Activated T-helper 1 cell treated with anti-CD3 and anti-CD28 coated beads, Interleukin-12 subunit alpha, Interleukin-12 subunit beta, Interleukin-2, Interleukin-4 antibody, amounts not matched to agents 30 ng/mL and 10 ng/mL and 1 ng/mL, durations not matched to agents 14 hours and 24 hours and 36 hours (primary cell): ENCODE data around the gene ITPR2. TPM values are rescaled to one million over a fixed set of nuclear protein-coding genes. Genes with fewer than 3 reads are reported as not detected.

Source experiments
- DNase-seq: peaks from one replicate; pipeline ENCODE4 v3.0.0; 2021; ENCODE audit warnings: low spot score
- H3K27ac Mint-ChIP-seq: one replicate; pipeline ENCODE4 v1.8.0; 2021; ENCODE audit warnings: mild to moderate bottlenecking, mixed read lengths
- H3K27me3 Mint-ChIP-seq: one replicate; pipeline ENCODE4 v1.8.0; 2022; ENCODE audit warnings: mild to moderate bottlenecking, moderate library complexity, mixed read lengths; ENCODE audit not compliant: insufficient read depth
- H3K36me3 Mint-ChIP-seq: one replicate; pipeline ENCODE4 v1.8.0; 2021; ENCODE audit warnings: low read depth, mixed read lengths
- H3K4me1 Mint-ChIP-seq: one replicate; pipeline ENCODE4 v1.8.0; 2021; ENCODE audit warnings: low read depth, mixed read lengths
- H3K4me3 Mint-ChIP-seq: one replicate; pipeline ENCODE4 v1.8.0; 2021; ENCODE audit warnings: mild to moderate bottlenecking, moderate library complexity, mixed read lengths
- H3K9me3 Mint-ChIP-seq: one replicate; pipeline ENCODE4 v1.8.0; 2021; ENCODE audit warnings: mixed read lengths
- intact Hi-C: fragments of 100-400 bp; cut with micrococcal nuclease; formaldehyde crosslinking; loops from one replicate; pipeline ENCODE4 v1.15.1; 2024
- total RNA-seq: library from RNA; stranded (reverse); gene quantifications from 2 replicates; pipeline ENCODE4 v1.2.3, GENCODE V29; 2022

The ITPR2 gene
- total RNA-seq, 1 donor from 2014 or later: 34.2 TPM

DNA sequence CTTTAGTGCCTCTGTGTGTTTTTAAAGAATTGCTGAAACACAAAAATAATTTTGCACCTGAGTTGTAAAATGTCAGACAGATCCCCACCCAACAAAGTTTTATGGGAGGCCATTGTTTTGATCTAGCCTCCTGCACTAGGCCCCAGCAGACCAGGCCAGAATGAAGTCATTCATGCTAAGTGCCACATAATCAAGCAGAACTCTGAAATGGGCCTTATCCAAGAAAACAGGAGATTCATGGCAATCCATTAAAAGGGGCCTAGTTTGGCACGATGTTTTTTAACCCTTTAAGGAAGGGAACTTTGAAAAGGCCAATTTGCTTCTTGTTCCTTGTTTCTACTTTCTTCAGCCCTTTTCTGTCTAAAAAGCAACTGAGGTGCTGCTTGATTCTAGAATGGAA lies 260.9 kb downstream of the ITPR2 start:
- intact Hi-C loops: no loop called here
- Mint-ChIP-seq H3K27me3 (no peaks in the 10 kb centered on the region), H3K4me1 (peaks cover 14% of the 10 kb centered on the region), H3K4me3 (no peak overlapping the region), H3K27ac (no peak overlapping the region), H3K9me3 (no peaks in the 10 kb centered on the region), H3K36me3 (peaks cover 17% of the 10 kb centered on the region)
- DNase-seq: no peak

DNA sequence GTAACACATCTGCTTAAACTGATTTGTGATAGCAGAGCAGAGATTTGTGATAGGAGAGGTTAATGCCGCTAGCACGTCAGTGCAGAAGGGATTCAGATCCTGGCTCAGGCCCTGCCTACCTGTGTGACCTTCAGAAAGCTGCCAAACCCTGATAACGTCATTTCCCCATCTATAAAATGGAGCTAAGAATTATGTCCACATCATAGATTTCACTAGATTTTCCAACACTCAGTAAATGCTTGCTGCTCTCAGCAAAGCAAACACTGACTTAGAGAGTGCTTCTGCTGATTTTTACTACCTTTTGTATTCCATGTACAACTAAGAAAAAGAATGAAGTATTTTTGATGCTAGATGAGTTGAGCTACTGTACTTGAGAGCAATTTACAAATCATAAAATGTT lies 261.4 kb downstream of the ITPR2 start:
- H3K4me1 Mint-ChIP-seq: peaks cover 13% of the 10 kb centered on the region
- DNase-seq: no peak
- H3K27ac Mint-ChIP-seq: no peak overlapping the region
- no peaks in the 10 kb centered on the region for H3K9me3 Mint-ChIP-seq
- H3K4me3 Mint-ChIP-seq: no peak overlapping the region
- peaks cover 17% of the 10 kb centered on the region for H3K36me3 Mint-ChIP-seq
- no peaks in the 10 kb centered on the region for H3K27me3 Mint-ChIP-seq
- intact Hi-C loops: no loop called here

DNA sequence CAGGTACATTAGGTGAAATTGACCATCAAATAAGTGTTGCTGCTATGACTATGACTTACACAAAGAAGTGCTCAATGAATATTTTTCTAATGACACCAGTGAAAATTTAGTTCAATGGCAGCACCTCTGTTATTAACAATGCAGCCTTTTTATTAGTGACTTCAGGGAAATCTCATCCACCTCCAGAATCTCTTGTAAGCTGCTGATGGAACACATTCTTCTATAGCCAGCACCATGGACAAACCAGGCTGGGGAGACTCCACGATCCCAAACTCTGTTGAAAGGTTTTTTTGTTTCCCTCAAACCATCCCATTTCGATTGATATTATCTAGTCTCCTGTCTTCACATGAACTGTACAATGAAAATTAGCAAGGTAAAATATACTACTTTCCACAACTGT lies 265.9 kb downstream of the ITPR2 start:
- H3K4me1 Mint-ChIP-seq: no peaks in the 10 kb centered on the region
- peaks cover 2% of the 10 kb centered on the region for H3K27me3 Mint-ChIP-seq
- H3K27ac Mint-ChIP-seq: no peak overlapping the region
- no peak for DNase-seq
- peaks cover 4% of the 10 kb centered on the region for H3K36me3 Mint-ChIP-seq
- H3K9me3 Mint-ChIP-seq: no peaks in the 10 kb centered on the region
- H3K4me3 Mint-ChIP-seq: no peak overlapping the region
- intact Hi-C loops: no loop called here

DNA sequence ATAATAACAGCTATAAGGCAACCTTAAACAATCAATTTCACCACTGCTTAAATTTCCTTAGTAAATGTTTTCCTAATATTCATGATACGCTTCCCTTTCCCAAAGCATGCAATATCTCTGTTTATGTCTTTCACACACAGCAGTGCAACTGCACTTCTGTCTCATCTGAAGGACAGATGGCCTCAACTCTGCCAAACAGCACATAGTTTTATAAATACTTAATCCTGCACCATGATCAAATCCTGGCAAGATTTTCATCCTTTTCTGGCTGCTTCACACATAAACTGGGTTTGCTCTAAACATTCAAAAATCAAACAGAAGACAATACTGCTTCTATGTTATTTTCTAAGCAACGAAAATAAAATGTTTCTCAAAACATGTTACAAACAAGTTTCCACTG lies 266.3 kb downstream of the ITPR2 start:
- H3K9me3 Mint-ChIP-seq: no peaks in the 10 kb centered on the region
- peaks cover 4% of the 10 kb centered on the region for H3K36me3 Mint-ChIP-seq
- peaks cover 2% of the 10 kb centered on the region for H3K27me3 Mint-ChIP-seq
- intact Hi-C loops: no loop called here
- no peak for DNase-seq
- H3K4me1 Mint-ChIP-seq: no peaks in the 10 kb centered on the region
- no peak overlapping the region for H3K4me3 Mint-ChIP-seq
- no peak overlapping the region for H3K27ac Mint-ChIP-seq

DNA sequence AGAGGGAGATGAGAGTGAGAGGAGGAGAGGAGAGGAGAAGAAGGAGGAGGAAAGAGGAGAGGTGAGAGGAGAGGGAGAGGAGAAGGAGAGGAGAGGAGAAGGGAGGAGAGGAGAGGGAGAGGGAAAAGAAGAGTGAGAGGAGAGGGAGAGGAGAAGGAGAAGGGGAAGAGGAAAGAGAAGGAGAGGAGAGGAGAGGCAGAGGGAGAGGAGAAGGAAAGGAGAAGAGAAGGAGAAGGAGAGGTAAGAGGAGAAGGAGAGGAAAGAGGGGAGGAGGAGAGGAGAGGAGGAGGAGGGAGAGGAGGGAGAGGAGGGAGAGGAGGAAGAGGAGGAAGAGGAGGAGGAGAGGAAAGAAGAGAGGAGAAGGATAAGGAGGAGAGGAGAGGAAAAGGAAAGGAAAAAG lies 266.8 kb downstream of the ITPR2 start:
- no peak overlapping the region for H3K4me3 Mint-ChIP-seq

DNA sequence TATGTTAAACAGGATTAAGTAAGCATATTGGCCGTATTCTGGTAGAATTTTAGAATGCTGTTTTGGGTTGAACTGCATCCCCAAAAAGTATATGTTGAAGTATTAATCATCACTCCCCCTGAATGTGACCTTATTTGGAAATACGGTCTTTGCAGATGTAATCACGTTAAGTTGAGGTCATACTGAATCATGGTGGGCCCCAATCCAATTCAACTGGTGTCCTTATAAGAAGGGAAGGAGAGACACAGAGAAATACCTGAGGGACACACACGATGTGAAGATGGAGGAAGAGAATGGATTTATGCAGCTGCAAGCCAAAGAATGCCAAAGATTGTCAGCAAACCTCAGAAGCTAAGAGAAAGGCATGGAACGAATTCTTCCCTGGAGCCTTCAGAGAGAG lies 268.6 kb downstream of the ITPR2 start:
- Mint-ChIP-seq H3K27ac (no peak overlapping the region), H3K36me3 (peaks cover 4% of the 10 kb centered on the region), H3K4me3 (no peak overlapping the region), H3K9me3 (no peaks in the 10 kb centered on the region), H3K27me3 (peaks cover 2% of the 10 kb centered on the region), H3K4me1 (no peaks in the 10 kb centered on the region)
- intact Hi-C loops: no loop called here
- DNase-seq: no peak

More for the DNA sequence above, 266.8 kb downstream of the ITPR2 start:
- Mint-ChIP-seq H3K36me3 (peaks cover 4% of the 10 kb centered on the region), H3K9me3 (no peaks in the 10 kb centered on the region), H3K27ac (no peak overlapping the region), H3K4me1 (no peaks in the 10 kb centered on the region), H3K27me3 (peaks cover 2% of the 10 kb centered on the region)
- intact Hi-C loops: no loop called here
- DNase-seq: no peak

DNA sequence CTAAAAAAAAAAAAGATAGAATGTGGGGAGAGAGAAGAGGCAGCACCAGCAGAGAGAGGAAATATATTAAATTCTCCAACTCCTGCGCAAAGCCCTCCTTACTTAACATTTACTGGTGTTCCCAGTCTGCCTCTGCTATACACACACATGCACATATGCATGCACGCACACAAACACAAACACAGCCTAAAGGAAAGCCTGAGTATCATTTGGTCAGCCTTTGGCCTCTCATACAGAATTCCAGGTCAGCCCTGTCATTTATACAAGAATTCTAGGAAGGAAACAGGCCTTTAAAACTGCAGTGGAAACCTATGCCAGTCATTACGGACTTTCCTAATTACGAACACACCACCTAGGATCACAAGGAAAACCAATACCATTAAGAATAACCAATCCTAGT lies 269.4 kb downstream of the ITPR2 start:
- Mint-ChIP-seq H3K4me1 (no peaks in the 10 kb centered on the region), H3K9me3 (no peaks in the 10 kb centered on the region), H3K27ac (no peak overlapping the region), H3K36me3 (peaks cover 4% of the 10 kb centered on the region), H3K27me3 (peaks cover 2% of the 10 kb centered on the region), H3K4me3 (no peak overlapping the region)
- DNase-seq: no peak
- intact Hi-C loops: no loop called here

DNA sequence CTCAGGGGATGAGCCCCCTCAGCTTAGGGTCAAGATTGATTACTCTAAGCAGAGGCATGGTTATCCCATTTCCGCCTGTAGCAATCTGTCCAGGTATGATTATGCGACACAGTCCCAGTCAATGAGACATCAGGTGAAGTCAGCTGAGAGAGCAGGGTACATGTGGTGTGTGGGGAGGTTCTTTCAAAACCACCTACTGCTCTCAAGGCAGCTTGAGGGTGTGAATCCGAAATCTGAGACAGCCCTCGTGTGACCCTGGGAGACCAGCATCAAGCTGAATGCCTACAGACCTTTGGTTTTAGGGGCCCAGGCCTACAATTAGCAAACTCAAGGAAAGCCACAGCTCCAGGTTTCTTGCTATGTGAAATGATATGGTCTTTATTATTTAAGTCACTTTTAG lies 275.7 kb downstream of the ITPR2 start:
- Mint-ChIP-seq H3K27me3 (no peaks in the 10 kb centered on the region), H3K9me3 (no peaks in the 10 kb centered on the region), H3K4me3 (no peak overlapping the region), H3K4me1 (no peaks in the 10 kb centered on the region), H3K36me3 (peaks cover 9% of the 10 kb centered on the region), H3K27ac (no peak overlapping the region)
- intact Hi-C loops: no loop called here
- no peak for DNase-seq

DNA sequence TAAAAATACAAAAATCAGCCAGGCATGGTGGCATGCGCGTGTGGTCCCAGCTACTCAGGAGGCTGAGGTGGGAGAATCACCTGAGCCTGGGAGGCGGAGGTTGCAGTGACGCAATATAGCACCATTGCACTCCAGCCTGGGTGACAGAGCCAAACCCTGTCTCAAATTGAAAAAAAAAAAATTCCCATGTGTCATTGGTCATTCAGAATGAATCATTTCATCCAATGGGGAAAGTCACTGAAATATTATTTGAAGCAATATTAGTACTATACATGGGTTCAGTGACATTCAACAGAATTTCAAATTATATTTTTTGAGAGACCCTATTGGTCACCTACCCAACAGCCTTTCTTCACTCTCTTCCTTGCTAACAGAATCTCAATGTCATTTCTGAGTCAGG lies 276.1 kb downstream of the ITPR2 start:
- Mint-ChIP-seq H3K4me3 (no peak overlapping the region), H3K27me3 (no peaks in the 10 kb centered on the region), H3K36me3 (peaks cover 7% of the 10 kb centered on the region), H3K27ac (no peak overlapping the region), H3K4me1 (no peaks in the 10 kb centered on the region), H3K9me3 (no peaks in the 10 kb centered on the region)
- intact Hi-C loops: no loop called here
- no peak for DNase-seq

DNA sequence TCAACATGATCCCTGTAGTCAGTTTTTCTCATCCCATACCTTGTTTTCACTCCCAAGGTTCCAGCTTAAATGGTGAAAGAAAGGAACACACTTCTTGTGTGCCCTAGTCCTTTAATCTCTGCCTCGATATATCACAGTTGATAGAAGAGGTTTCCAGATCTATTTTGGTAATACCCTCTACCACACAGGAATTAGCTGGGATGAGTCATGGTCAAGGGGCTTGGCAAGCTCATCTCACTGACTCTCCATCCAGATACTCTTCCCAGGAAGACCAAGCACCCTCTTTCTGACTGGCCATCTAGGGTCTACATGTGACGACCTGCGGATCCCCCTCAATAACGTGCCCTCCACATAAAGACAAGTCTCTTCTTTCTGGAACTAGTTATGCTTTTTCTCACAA lies 277.9 kb downstream of the ITPR2 start:
- H3K9me3 Mint-ChIP-seq: no peaks in the 10 kb centered on the region

DNA sequence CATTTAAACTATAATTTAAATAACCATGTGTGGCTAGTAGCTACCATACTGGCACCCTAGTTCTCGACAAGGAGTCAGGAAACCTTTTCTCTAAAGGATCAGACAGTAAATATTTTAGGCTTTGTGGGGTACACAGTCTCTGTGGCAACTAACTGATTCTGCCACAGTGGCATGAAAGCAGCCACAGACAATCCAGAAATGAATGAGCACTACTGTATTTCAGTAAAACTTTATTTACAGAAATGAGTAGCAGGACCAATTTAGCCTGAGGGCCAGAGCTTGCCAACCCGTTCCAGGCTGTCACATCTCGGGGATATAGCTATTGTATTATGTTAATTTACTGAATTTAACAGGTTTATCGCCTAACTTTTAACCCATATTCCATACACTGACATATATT lies 278.7 kb downstream of the ITPR2 start:
- Mint-ChIP-seq H3K9me3 (no peaks in the 10 kb centered on the region), H3K27ac (no peak overlapping the region), H3K36me3 (peaks cover 10% of the 10 kb centered on the region), H3K4me1 (no peaks in the 10 kb centered on the region), H3K27me3 (no peaks in the 10 kb centered on the region), H3K4me3 (no peak overlapping the region)
- no peak for DNase-seq
- intact Hi-C loops: no loop called here

More for the DNA sequence above, 277.9 kb downstream of the ITPR2 start:
- Mint-ChIP-seq H3K4me3 (no peak overlapping the region), H3K4me1 (no peaks in the 10 kb centered on the region), H3K36me3 (peaks cover 10% of the 10 kb centered on the region), H3K27me3 (no peaks in the 10 kb centered on the region), H3K27ac (no peak overlapping the region)
- DNase-seq: no peak
- intact Hi-C loops: no loop called here

DNA sequence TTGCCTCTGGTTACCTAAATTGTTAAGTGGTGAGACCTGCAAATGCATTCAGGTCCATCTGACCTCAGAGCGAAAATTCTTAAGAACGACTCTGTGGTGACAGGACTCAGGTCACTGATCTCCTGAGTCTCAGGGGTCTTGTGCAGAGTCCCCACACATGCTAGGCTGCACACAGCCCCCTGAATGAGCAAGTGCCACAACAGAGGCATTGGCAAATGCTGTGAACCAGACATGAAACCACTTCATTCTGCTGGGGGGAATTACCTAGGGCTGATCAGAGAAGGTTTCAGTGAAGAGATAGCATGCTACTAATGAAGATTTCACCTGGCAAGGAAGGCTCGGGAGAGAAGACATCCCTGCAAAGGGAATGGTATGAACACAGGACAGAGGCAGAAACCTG lies 281.6 kb downstream of the ITPR2 start:
- Mint-ChIP-seq H3K36me3 (peaks cover 14% of the 10 kb centered on the region), H3K4me1 (no peaks in the 10 kb centered on the region), H3K4me3 (no peak overlapping the region), H3K9me3 (no peaks in the 10 kb centered on the region), H3K27ac (no peak overlapping the region), H3K27me3 (no peaks in the 10 kb centered on the region)
- DNase-seq: no peak
- intact Hi-C loops: no loop called here

DNA sequence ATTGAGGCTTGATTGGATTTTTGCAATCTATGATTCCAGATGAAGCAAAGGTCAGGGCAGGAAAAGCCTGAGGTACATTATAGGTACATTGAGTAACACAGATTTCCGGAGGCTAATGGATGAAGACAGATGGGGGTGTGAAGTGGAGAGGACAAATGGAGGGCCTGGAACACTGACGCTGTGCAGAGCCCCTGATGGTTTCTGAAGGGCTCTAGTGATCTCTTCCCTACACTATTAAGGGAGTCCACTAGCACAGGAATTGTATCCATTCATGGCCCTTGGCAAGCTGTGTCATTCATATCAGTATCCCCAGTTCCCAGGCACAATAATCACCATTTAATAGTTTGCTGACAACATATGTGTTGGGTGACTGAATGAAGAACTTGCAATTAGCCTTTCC lies 284.8 kb downstream of the ITPR2 start:
- Mint-ChIP-seq H3K4me1 (no peaks in the 10 kb centered on the region), H3K27ac (no peak overlapping the region), H3K27me3 (no peaks in the 10 kb centered on the region), H3K4me3 (no peak overlapping the region), H3K9me3 (no peaks in the 10 kb centered on the region), H3K36me3 (peaks cover 14% of the 10 kb centered on the region)
- DNase-seq: no peak
- intact Hi-C loops: no loop called here

DNA sequence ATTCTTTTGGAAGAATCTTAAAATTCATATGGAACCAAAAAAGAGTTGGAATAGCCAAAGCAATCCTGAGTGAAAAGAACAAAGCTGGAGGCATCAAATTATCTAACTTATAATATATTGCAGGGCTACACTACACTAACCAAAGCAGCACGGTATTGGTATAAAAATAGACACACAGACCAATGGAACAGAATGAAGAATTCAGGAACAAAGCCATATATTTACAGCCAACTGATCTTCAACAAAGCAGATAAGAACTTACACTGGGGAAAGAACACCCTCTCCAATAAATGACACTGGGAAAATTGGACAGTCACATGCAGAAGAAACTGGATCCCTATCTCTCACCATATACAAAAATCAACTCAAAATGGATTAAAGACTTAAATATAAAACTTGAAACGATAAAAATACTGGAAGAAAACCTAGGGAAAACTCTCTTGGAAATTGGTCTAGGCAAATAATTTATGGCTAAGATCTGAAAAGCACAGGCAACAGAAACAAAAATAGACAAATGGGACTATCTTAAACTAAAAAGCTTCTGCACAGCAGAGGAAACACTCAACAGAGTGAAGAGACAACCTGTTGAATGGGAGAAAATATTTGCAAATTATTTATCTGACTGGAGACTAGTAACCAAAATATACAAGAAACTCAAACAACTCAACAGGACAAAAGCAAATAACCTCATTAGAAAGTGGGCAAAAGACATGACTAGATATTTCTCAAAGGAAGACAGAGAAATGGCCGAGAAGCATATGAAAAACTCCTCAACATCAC lies 286.3 kb downstream of the ITPR2 start:
- no peak overlapping the region for H3K27ac Mint-ChIP-seq
- intact Hi-C loops: no loop called here
- peaks cover 15% of the 10 kb centered on the region for H3K36me3 Mint-ChIP-seq
- H3K9me3 Mint-ChIP-seq: no peaks in the 10 kb centered on the region
- no peaks in the 10 kb centered on the region for H3K4me1 Mint-ChIP-seq
- H3K4me3 Mint-ChIP-seq: no peak overlapping the region
- DNase-seq: no peak
- no peaks in the 10 kb centered on the region for H3K27me3 Mint-ChIP-seq
